ENCODE measurements around the gene S100Z.

The S100Z gene

DNA sequence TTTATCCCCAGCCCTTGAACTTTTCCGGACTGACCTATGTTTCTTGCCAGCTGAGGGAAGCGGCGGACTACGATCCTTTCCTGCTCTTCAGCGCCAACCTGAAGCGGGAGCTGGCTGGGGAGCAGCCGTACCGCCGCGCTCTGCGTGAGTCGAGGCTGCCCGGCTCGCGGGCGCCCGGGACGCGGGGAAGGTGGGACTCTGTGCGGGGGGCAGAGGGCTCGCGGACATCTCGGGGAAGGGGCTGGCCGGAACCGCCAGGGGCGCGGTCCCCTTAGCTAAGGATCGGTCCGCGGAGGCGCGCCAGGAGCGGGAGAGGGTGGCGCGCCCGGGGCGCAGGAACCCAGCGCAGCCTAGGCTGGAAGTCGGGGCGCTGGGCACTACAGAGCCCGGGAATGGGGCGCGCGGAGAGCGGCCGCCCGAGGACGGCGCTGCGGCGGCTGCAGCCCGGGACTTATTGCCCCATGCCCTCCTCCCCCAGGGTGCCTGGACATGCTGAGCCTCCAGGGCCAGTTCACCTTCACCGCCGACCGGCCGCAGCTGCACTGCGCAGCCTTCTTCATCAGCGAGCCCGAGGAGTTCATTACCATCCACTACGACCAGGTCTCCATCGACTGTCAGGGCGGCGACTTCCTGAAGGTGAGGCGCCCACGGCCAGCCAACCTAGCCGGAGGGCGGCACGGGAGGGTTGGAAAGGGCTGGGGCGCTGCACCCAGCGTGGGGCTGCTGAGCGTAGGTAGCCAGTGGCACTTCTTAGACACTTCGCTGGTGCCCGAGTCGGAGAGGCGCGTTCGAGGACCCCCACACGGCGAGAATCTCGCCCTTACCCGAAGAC, 104.0 kb downstream of the S100Z start:
- DNase-seq, result no peak

DNA sequence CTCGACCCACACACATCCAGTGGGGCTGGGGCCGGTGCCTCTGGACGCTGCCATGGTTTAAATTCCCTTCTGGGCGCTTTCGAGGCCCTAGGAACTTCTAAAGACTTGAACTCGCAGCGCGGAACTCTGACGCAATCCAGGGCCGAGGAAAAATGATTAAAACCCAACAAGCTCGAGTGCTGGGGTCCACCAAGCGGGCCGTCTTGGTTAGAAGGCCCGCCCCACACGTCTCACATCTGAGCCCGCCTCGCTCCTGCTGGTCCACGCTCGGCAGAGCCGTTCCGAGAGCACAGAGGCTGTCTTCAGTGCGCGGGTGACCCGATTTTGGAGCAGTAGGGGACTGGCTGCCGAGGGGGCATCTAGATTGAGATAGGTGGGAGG, 104.6 kb downstream of the S100Z start:
- DNase-seq, result no peak

DNA sequence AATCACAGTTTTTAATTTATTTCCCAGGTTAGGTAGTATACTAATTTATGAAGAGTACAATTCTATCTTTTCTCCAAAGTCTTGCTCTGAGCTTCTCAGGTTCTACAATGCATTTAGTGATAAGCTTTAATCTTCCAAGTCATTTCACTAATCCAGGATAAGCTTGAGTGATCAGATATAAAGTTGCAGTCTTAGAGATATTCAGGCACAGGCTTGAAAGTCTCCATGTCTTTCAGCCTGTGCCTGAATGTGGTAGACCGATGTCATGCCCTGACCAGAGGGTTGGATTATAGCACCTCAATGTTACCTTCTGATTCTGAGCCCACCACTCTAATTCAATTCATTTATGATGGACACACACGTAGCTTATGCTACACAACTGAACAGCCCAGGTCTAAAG, 106.2 kb downstream of the S100Z start:
- no peak for DNase-seq

DNA sequence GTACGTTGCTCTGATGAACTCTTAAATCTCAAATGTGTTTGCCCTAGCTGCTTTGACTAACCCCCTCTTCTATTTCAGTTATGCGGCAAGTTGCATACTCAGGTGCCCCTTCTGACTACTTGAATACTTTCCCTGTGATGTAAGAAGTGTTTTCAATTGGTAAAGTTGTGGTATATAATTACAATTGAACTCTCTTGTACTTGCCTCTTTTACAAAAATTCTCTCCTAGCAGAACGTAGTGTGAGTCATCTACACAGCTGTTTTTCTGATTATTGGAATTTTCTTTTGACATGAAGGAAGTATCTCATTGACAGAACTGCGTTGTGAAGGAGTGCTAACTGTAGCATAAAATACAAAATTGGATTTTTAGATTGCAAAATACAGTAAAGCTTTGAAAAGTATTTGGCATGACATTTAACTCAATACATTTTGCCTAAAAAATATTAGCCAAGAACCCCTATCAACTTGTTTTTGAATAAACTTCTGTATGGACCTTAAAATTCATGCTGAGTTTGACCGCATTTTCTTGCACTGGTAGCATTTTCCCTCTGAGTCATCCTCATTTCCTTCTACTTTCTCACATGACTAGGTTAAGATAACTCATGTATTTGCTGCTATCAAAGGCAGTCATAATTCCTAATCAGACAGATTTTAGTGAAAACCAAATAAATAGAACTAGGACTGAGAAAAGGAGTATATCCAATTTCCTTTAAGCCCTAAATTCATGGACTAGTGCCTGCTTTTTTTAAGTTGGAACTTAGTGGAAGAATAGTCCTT, 109.4 kb downstream of the S100Z start:
- no peak for DNase-seq

DNA sequence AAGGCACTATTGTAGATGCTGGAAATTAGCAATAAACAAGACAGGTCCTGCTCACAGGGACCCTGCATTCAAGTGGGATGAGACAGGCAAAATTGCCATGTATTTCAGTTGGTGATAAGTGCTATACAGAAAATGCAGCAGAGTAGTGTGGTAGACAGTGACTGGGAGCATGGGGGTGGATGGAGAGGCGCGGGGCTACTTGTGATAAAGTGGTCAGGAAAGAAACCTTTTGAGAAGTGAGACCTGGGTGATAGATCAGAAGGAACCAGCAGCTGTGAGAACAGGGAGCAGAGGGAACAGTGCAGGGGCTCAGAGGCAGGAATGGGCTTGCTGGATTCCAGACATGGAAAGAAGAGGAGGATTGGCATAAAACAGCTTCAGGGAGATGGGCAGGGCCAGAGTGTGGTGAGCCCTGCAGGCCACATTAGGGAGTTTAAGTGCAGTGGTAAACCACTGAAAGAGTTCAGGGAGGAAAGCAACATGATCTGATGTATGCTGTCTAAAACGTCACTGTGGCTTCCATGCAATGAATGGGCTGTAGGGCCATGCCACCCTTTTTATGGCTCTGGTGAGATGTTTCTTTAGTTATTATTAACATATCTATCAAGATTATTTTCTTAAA, 110.3 kb downstream of the S100Z start:
- no peak for DNase-seq

DNA sequence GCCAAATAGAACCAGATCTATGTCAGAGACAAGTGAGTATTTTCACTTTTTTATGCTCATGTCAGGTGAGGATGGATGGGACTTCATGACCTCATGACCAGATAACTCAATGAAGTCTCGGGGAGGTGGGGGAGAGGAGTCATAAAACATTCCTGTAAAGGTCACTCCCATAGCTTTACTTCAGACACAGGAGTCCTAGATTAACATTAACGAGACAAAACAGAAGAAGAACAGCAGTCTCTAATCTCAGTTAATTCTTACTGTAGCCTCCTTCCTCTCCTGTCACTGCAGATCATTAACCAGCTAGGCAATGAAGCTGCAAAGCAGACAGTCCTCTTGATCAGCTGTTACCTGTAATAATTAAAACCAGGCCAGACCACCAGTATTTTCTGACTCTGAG, 114.2 kb downstream of the S100Z start:
- no peak for DNase-seq
